Measurements from ENCODE around the gene VWCE. TPM values are rescaled to one million over a fixed set of nuclear protein-coding genes. Genes with fewer than 3 reads are reported as not detected.

VWCE gene
- total and polyA plus RNA-seq, 9 of the 15 experiments (the other 6 are each of a cell fraction or from before 2014, with no cell fraction given) = 0.06 to 1.6 (median 0.63) TPM; not detected in 1

GRCh38 chr11:61279934-61280659, 15.0 kb downstream of the VWCE start:
- H2AFZ ChIP-seq (ENCODE audit: low read depth, low read length) = no peak overlapping the region
- DNase-seq (ENCODE audit: extremely low read depth in 1 of 4, low spot score in 3 of 4) = no peak
- in situ Hi-C loops (cut with MboI) (no loop called here), intact Hi-C loops (cut with micrococcal nuclease) (no loop called here)
- H3K4me1 ChIP-seq (replicated peaks in 1 of 2; ENCODE audit: control insufficient read depth in 2 of 2, insufficient read depth in 2 of 2, low read length in 2 of 2) = peaks cover 11 to 19% of the 10 kb centered on the region in 2 experiments; a peak in 4 of 5 replicates
- no peaks in the 10 kb centered on the region for H3K27me3 ChIP-seq (ENCODE audit: control insufficient read depth in 2 of 2, insufficient read depth in 2 of 2, low read length in 2 of 2)
- no peak overlapping the region for H3K4me3 ChIP-seq
- no peaks in the 10 kb centered on the region for H3K9me1 ChIP-seq (ENCODE audit: control insufficient read depth, insufficient read depth, low read length)
- peak overlapping the region in 1 of 2 experiments; percentile 82; a peak in 1 of 4 replicates for H3K9ac ChIP-seq (ENCODE audit: insufficient read depth in 1 of 2, low read depth in 2 of 2, low read length in 2 of 2)
- no peak overlapping the region for H3K27ac ChIP-seq (ENCODE audit: extremely low read depth, low read depth, low read length)
- H3K36me3 ChIP-seq (ENCODE audit: control insufficient read depth, insufficient read depth, low read length) = no peaks in the 10 kb centered on the region
- no peaks in the 10 kb centered on the region for H3K79me2 ChIP-seq (ENCODE audit: control insufficient read depth, insufficient read depth, low read length)
- ChIA-PET POLR2A (interaction anchor here (0.7 to 1.4 kb wide), 4 partner anchors 10 to 54 kb away, joined by 3 to 4 read pairs (median 3); no protein-coding TSS in a partner anchor), CTCF (ENCODE audit: low intra/inter-chr PET ratio) (interaction anchor here (1.7 kb wide), 1 partner anchor 105 kb away, joined by 11 read pairs; no protein-coding TSS in a partner anchor)
- no peaks in the 10 kb centered on the region for H4K20me1 ChIP-seq (replicated peaks; ENCODE audit: control insufficient read depth, insufficient read depth, low read length)
- BruUV-seq (replicated peaks) = no TSS peak
- 49% methylated on average over 11 of the region's 12 CpGs for WGBS (ENCODE audit: insufficient coverage, low coverage, missing lambda C conversion rate)
- no peak for FAIRE-seq
- no peaks in the 10 kb centered on the region for H3K9me3 ChIP-seq (replicated peaks; ENCODE audit: control insufficient read depth, insufficient read depth, low read depth, low read length)
- TF ChIP-seq ZNF174 (CRISPR knock-in tag; IDR thresholded peaks at IDR 0.05) = no peak
- TF ChIP-seq ZNF444 (CRISPR knock-in tag; IDR thresholded peaks at IDR 0.05) = no peak
- TF ChIP-seq CTCF (IDR thresholded peaks at IDR 0.05 in 2 of 3, conservative IDR thresholded peaks at IDR 0.05 in 1 of 3; ENCODE audit: insufficient read depth in 2 of 3, low read depth in 1 of 3, low read length in 3 of 3) = peak in 1 of 3 experiments; percentile 40; a peak in 1 of 6 replicates
- ATAC-seq = no peak
- H3K4me2 ChIP-seq (ENCODE audit: insufficient read depth, low read length) = no peak overlapping the region
